ENCODE data around the gene TTC1. TPM values are rescaled to one million over a fixed set of nuclear protein-coding genes. Genes with fewer than 3 reads are reported as not detected.

The TTC1 gene
- total and polyA plus RNA-seq, 9 of the 15 experiments (the other 6 are each of a cell fraction or from before 2014, with no cell fraction given), result 51.9 to 173 (median 87.7) TPM

DNA sequence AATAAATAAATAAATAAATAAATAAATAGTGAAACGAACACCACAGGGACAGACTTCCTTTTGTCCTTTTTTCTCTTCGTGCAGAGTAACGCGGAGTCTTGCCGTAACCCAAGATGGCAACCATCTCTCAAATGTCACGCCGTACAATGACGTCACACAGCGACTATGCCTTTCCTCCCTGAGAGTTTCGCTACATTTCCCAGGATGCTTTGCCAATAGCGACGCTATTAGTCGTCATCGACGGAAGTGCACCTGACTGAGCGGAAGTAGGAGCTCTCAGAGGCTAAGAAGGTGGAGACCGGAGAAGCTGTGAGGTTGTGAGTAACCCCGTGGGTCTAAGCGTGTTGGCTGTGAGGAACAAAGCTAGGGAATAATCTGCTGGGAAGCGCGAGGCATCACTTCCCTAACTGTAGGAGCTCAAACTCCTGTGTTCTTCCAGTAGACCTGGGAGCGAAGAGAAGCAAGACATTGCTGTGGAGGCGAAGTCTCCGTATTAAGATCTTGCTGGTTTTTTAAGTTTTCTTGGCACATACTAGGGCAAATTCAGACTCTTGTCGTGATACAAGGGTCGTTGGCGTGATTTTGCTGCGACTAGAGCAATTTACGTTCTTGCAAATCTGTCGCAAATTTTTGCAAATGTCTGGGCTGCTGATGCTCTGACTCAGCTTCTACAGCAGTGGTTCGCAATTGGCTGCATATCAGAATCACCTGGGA, at the start of gene TTC1 (continued):
- TF ChIP-seq HMGN3 (IDR thresholded peaks at IDR 0.05; ENCODE audit: borderline replicate concordance, extremely low read depth, insufficient read length, low read depth, low read length), result no peak
- no peak for TF ChIP-seq NONO (IDR thresholded peaks at IDR 0.05; ENCODE audit: low read depth in 2 of 2, low read length in 1 of 2)
- peak; percentile 26; the same call in 1 of the 2 replicates for TF ChIP-seq ZNF239 (CRISPR knock-in tag; IDR thresholded peaks at IDR 0.05)
- TF ChIP-seq POLR2G (IDR thresholded peaks at IDR 0.05; ENCODE audit: low read depth, low read length), result no peak
- TF ChIP-seq, protein P1, sequence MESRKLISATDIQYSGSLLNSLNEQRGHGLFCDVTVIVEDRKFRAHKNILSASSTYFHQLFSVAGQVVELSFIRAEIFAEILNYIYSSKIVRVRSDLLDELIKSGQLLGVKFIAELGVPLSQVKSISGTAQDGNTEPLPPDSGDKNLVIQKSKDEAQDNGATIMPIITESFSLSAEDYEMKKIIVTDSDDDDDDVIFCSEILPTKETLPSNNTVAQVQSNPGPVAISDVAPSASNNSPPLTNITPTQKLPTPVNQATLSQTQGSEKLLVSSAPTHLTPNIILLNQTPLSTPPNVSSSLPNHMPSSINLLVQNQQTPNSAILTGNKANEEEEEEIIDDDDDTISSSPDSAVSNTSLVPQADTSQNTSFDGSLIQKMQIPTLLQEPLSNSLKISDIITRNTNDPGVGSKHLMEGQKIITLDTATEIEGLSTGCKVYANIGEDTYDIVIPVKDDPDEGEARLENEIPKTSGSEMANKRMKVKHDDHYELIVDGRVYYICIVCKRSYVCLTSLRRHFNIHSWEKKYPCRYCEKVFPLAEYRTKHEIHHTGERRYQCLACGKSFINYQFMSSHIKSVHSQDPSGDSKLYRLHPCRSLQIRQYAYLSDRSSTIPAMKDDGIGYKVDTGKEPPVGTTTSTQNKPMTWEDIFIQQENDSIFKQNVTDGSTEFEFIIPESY (CRISPR knock-in tag; IDR thresholded peaks at IDR 0.05), result peak; percentile 5; the same call in 1 of the 2 replicates
- TF ChIP-seq, protein P2, sequence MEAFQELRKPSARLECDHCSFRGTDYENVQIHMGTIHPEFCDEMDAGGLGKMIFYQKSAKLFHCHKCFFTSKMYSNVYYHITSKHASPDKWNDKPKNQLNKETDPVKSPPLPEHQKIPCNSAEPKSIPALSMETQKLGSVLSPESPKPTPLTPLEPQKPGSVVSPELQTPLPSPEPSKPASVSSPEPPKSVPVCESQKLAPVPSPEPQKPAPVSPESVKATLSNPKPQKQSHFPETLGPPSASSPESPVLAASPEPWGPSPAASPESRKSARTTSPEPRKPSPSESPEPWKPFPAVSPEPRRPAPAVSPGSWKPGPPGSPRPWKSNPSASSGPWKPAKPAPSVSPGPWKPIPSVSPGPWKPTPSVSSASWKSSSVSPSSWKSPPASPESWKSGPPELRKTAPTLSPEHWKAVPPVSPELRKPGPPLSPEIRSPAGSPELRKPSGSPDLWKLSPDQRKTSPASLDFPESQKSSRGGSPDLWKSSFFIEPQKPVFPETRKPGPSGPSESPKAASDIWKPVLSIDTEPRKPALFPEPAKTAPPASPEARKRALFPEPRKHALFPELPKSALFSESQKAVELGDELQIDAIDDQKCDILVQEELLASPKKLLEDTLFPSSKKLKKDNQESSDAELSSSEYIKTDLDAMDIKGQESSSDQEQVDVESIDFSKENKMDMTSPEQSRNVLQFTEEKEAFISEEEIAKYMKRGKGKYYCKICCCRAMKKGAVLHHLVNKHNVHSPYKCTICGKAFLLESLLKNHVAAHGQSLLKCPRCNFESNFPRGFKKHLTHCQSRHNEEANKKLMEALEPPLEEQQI (IDR thresholded peaks at IDR 0.05), result no peak
- TF ChIP-seq, protein P3, sequence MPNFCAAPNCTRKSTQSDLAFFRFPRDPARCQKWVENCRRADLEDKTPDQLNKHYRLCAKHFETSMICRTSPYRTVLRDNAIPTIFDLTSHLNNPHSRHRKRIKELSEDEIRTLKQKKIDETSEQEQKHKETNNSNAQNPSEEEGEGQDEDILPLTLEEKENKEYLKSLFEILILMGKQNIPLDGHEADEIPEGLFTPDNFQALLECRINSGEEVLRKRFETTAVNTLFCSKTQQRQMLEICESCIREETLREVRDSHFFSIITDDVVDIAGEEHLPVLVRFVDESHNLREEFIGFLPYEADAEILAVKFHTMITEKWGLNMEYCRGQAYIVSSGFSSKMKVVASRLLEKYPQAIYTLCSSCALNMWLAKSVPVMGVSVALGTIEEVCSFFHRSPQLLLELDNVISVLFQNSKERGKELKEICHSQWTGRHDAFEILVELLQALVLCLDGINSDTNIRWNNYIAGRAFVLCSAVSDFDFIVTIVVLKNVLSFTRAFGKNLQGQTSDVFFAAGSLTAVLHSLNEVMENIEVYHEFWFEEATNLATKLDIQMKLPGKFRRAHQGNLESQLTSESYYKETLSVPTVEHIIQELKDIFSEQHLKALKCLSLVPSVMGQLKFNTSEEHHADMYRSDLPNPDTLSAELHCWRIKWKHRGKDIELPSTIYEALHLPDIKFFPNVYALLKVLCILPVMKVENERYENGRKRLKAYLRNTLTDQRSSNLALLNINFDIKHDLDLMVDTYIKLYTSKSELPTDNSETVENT (CRISPR knock-in tag; IDR thresholded peaks at IDR 0.05), result no peak
- TF ChIP-seq, protein P4, sequence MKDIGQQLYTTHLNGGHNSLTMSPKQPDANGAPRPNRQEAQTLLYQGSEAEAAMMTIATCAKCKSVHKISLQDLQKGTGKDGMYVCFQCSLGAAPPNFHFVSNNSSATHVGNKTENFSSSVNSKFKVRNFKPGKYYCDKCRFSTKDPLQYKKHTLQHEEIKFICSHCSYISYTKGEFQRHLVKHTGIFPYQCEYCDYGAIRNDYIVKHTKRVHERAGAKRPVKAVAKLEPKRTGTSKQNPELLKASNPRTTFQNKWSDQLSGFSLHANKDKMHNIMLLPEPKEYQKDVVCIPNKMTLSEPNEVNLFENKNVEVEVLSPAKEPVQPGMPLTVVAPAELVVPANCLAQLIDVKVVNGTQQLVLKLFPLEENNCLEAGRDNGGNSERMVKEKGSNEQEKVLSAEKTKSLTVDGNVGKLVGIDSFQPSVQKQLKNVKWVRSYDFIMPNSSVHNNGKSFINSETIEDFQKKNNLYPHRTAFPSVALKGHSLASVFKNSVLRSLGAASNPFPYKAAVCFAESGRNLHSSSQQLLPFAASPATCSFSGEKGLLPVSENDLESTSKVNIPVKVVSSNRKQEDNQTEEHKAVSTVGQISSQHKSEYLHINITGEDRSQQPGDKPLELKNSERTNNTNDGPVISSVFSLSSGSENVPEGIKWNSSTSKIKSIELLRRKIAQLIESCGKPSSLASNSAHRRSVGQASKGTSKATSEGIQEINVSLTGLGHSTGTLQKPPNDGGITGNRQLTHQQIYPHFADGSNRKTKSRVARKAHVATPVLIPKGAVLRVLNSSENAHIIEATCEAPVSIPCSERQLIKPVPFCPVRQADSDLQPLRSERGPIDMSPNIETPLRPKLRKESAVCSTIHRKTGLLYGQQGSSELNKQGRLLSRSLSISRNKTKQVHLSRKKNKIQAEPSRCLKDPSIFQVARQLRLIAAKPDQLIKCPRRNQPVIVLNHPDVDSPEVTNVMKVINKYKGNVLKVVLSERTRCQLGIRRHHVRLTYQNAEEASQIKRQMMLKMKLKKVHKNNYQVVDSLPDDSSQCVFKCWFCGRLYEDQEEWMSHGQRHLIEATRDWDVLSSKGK (CRISPR knock-in tag; IDR thresholded peaks at IDR 0.05), result no peak
- TF ChIP-seq, protein P5, sequence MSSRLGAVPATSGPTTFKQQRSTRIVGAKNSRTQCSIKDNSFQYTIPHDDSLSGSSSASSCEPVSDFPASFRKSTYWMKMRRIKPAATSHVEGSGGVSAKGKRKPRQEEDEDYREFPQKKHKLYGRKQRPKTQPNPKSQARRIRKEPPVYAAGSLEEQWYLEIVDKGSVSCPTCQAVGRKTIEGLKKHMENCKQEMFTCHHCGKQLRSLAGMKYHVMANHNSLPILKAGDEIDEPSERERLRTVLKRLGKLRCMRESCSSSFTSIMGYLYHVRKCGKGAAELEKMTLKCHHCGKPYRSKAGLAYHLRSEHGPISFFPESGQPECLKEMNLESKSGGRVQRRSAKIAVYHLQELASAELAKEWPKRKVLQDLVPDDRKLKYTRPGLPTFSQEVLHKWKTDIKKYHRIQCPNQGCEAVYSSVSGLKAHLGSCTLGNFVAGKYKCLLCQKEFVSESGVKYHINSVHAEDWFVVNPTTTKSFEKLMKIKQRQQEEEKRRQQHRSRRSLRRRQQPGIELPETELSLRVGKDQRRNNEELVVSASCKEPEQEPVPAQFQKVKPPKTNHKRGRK (tag; IDR thresholded peaks at IDR 0.05), result no peak

Measured in K562 (cell line).